GM19452 (cell line): Measurements from ENCODE around the gene GRM7.

ENCODE experiments used
- ATAC-seq: cut with Tn5 transposase; IDR thresholded peaks from one replicate; pipeline ENCODE4 v1.9.1; 2021; ENCODE audit not compliant: unreplicated experiment

The GRM7 gene

DNA sequence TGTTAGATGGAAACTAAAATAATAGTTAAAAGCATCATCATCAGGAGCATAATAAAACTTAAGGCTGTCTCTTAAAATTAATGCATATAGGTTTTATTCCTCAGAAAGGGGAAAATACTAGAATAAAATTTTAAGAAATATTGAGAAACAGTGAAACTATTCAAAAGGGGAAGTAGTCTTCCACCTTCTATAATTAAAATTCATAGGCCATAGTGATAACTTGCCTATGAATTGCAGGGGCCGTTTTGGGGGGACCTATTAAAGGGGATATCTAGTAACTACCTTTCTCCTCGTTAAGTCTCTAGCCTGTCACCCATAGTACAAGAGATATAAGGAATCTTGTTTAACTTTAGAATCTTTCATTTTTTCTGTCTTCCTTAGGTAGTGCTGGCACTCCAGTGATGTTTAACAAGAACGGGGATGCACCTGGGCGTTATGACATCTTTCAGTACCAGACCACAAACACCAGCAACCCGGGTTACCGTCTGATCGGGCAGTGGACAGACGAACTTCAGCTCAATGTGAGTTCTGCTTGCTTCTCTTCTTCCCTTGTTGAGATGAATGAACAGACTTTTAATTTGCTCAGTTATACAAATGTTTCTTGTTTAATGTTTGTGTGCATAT, 600.4 kb downstream of the GRM7 start:
- ATAC-seq, result peak; percentile 85

DNA sequence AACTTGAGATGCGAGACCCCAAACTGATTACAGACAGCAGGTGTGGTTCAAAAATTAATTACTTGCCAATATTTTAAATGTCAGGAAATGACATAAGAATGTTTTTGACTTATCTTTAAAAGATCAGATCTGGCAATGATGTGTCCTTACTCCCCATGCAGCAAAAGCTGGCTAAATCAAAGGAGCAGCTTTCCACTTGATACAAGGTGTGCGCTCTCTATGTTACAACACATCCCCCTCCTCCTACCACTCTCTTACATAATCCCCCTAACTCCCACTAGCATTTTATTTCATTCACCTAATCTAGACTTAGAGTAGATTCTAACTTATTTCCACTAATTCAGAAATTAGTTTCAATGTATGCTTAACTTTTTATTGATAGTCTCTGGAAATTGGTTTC, 609.0 kb downstream of the GRM7 start:
- no peak for ATAC-seq

DNA sequence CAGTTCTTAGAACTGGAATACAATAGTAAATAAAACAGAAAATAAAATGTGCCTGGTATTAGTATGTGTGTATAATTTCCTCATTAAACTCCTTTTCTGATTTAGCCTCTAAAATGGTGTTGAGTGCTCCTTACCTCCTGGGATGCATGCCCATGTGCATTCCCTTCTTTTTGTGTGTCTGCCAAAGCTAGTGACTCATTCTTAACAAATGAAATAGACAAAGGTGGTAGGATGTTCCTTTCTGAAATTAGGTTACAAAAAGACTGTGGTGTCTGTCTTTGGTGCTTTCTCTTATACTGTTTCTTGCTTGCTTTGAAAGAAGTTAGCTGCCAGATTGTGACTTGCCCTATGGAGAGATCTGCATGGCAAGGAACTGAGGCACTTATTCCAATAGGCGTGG, 623.7 kb downstream of the GRM7 start:
- ATAC-seq, result no peak

DNA sequence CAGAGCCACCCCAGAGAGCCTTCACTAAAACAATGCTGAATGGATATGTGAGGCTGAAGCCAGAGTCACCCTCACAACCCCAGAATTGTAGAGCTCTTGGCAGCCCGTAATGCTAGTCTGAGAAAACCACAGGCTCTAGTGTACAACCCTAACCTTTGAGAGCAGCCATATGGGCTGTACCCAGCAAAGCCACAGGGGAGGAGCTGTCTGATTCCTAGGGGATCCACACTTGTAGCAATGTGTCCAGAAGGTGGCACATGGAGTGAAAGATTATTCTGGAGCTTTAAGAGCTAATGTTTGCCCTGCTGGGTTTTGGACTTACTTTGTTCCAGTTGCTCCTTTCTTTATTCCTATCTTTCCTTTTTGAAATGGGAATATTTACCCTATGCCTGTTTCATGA, 626.8 kb downstream of the GRM7 start:
- no peak for ATAC-seq

DNA sequence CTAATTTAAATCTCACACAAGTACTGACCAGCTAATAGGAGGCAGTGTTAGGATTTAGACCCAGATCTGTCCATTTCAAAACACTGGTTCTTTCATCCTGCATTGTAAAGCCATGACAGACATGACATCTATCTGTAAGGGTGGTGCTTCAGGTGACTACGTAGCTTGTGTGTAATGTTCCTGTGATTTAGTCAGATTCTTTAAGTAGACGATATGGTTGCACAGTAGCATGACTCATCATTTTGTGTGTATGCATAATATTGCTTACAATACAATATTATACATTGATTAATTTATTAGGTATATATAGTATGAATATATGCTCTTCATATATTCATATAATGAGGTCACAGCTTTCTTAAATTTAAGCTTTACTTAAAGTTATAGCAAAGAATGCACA, 628.5 kb downstream of the GRM7 start:
- ATAC-seq, result no peak

DNA sequence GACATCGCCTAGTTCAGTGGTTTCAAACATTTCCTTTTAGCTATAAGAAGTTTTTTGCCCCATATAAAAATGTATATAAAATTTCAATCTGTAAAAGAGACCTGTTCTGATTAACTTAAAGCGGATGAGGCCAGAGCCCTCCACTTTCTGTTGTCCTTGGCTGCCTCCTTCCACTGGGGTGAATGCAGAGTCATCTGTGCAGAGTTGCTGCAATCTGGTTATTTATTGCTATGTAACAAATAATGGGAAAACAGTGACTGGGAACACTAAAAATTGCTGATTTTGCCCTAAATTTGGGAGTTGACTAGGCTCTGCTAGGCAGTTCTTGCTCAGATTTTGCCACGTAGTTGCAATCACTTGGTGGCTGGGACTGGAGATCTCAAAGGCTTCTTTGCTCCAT, 637.8 kb downstream of the GRM7 start:
- ATAC-seq, result no peak

DNA sequence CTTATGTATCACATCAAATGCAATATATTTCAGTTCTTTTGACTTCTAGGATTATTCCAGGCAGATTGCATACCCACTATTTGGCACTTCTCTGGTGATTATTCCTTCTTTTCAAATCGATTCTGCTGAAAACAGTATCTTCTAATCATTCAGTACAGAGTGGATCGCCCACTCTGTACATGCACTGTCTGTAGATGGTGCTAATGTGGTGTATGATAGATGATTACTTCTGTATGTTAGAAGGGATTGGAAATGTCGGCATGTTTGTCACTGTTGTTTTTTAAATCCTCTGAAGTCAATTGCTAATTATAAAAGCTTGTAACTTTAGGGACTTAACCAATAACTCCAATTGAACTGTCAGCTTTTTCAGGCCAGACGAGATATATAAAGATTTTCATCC, 642.5 kb downstream of the GRM7 start:
- no peak for ATAC-seq

DNA sequence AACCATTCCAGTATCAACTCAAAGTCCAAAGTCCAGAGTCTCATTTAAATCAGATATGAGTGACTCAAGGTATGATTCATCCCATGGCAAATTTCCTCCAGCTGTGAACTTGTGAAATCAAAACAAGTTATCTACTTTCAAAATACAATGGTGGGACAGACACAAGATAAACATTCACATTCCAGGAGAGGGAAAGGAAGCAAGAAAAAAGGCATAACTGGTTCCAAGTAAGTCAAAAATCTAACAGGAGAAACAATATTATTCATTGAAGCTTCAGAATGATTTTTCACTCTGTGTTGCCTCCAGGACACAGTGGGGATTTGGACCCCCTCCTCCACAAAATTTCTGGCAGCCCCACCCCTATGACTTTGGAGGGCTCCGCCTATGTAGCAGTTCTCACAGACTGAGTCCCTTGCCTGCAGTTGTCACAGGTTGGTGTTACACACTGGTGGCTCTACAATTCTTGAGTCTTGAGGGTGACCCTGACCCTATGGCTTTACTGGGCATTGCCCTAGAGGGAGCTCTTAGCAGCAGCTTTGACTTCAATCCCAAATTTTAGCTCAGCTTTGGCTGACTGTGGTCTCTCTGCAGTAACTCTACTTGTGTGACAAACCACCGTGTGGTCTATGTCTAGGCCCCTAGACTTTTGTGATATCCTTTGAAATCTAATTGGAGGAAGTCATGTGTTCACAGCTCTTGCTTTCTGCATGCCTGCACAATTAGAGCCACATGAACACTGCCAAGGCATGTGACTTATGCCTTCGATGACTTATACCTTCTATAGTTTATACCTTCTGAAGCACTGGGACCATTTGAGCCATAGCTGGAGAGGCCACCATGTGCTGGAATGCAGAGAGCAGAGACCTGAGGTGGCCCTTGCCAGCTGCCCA, 644.2 kb downstream of the GRM7 start:
- ATAC-seq, result no peak

DNA sequence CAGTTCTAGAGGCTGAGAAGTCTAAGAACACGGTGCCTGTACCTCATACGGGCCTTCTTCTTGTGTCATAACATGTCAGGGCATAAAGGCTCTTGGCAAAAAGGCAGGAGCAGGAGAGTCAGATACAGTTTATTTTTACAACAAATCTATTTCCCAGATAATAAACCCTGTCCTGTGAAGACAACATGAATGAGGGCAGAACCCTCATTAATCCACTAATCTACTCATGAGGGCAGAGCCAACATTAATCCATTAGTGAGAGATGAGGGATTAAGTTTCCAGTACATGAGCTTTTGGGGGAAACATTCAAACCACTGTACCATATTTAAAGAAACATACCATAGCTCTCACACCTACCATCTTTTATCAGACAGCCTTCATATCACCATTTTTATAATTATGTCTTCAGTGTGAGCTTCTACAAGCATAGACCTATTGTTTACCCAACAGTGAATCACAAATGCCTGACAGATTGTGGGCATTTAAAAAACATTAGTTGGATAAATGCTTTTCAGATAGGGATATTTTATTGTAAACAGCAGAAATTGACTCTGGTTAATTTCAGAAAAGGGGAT, 645.8 kb downstream of the GRM7 start:
- ATAC-seq, result no peak

DNA sequence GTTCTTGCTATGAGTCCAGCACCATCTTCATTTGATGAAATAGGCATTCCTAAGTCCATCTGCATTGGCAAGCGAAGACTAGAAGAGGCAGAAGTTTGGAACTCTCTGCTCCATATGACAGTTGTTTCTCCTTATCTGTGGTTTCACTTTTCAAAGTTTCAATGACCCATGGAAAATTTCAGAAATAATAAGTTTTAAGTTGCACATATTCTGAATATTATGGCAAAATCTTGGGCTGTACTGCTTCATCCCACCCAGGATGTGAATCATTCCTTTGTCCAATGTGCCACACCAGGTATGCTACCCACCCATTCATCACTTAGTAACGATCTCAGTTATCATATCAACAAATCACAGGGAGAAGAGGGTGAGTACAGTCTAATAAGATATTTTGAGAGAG, 647.9 kb downstream of the GRM7 start:
- no peak for ATAC-seq

DNA sequence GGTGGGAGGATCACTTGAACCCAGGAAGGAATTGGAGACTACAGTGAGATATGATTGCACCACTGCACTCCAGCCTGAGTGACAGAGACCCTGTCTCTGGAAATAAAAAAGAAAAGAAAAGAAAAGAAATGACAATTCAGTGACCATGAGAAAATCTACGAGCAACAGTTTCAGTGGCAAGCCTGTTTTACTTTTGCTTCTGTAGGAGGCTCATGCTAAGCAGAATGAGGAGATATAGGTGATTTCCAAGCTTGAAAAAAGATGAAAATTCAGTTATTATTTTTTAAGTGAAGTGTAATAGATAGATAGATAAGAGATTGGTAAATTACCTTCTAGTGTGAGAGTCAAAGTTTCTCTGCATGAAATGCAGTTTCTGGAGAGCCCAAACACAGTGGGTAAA, 651.1 kb downstream of the GRM7 start:
- ATAC-seq, result no peak

DNA sequence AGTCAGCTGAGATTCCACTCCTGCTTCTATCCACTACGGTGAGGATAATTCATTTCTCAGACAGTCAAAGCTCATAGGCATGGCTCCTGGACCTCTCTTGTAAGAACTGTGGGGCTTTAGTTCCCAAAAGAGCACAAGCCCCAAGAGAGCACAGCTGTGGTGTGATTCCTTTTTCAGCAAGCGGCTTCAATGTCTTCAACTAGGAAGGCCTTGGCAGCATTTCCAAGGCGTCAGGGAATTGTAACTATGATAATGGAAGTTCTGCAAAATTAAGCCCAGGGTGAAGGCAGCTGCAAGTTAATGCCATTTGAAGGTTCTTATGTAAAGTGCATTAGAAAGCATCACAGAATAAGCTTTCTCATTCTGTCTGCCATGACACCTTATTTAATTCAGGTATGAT, 657.1 kb downstream of the GRM7 start:
- ATAC-seq, result no peak

DNA sequence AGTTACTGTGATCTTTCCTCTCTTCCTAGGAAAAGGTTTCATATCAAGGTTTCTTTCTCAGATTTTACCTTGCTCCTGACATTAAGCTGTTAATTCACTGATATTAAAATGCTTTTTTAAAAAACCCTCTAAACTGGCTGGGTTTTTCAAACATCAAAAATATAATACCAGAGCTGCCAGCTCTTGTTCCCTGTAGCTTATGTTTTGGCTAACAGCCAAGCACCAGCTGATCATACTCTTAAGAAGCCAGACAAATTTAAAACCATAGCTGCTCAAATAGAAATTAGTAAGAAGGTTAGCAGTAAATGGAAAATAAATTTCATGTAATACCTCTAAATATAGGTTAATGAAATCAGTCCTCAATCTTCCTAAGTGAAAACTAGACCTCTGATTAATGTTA, 657.5 kb downstream of the GRM7 start:
- no peak for ATAC-seq

DNA sequence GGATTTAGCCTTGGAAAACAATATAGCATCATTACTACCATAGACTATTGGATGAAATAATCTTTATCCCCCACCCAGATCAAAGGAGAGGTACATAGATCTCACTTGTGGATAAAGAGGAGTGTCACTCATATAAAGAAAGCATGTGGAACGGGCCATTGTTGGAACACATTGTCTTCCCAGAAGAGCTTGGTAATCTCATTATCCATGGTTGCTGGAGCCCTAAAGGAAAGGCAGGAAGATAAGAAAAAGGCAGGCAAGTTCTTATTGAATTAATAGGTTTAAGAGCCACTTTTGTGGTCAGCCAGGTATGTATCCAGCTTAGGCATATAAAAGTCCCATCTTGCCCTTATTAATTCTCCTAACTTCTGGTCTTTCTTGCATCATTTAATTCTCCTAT, 659.1 kb downstream of the GRM7 start:
- ATAC-seq, result no peak

DNA sequence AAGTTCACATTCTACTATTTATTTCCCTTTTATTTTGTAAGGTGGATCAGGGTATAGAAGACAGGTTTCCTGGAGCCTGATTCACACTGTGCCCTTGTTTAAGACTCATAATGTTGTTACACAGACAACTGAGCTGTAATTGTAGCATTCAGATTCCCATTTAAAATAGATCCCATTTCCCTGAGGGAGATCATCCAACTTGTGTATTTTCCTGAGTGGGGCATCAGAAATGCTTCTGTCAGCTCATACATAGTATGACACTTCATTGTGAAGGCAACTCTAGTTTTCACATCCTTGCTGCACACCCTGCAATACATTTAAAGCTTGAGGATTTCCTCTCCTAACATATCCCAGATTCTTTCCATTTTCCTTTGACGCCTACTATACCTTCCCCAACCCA, 659.7 kb downstream of the GRM7 start:
- no peak for ATAC-seq

DNA sequence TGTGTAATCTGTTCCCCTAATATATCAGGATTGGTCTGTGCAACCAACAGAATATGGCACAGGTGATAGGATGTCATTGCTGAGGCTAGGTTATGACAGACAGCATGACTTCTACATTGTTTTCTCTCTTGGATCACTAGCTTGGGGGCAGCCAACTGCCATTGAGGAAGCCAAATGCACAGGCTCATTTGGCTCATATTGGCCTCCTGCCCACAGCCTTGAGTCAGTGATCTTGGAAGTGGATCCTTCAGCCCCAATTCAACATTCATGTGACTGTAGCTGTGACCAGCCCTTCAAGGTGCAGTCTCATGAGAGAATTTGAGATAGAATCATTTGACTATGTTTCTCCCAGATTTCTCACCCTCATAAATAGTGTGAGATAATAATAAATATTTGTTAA, 675.6 kb downstream of the GRM7 start:
- ATAC-seq, result no peak

DNA sequence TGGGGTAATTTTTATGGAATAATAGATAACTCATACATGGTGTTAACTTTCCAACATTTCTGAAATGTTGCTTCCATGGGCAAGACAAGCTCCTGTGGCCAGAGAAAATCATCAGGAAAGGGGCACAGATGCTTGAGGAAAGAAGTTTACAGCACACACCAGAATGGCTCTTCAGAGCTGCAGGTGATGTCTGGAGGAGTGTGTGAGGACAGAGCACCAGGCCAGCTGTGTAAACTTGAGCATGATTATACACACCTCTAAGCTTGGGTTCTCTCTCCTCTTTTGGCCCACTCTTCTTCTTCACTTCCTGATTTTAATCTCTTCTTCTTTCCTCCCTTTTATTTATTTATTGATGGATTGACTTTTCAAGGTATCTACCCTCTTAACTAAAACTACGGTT, 676.0 kb downstream of the GRM7 start:
- ATAC-seq, result no peak

DNA sequence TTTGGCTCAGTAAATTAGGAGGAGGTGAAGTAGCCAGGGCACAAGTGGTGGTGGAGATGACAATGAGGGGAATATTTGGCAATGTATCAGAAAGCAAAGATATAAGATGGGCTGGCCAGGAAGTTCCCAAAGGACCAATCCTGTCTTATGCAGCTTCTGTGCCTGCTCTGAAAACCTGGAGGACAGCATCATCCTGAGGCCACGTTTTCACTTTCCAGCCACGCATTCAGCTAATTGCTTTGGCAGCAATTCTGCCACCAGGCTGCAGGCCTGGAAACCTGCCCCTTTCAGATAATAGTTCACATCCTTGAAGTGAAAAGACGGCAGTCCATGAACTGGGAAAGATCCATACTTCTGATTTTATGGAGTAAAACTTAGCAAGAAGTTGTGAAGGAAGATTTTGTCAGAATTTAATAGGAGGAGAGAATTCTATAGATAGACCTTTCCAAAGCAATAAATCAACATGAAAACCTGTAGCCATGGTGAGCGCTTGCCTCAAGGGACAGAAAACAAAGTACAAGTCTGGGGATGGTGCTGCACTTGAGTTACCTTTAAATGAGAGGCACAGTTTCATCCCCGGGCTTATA, 682.5 kb downstream of the GRM7 start:
- ATAC-seq, result no peak

DNA sequence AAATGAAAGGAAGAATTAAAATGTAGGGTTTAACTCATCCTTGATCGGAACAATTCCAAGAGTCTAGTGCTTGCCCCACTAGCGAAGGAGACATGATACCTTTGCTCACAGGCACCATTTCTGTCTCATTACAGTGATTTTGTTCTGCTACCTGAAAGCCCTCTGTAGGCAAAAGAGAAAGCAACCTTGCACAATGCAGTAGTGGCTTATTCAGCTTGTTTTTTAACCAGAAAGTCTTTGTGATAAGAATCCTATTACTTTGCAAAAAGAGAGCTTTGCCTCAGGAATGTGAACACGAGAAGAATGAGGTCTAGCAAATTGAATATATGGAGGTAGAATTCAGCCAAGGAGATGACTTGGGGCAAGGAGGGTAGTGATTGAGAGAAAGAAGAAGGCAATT, 684.4 kb downstream of the GRM7 start:
- no peak for ATAC-seq

DNA sequence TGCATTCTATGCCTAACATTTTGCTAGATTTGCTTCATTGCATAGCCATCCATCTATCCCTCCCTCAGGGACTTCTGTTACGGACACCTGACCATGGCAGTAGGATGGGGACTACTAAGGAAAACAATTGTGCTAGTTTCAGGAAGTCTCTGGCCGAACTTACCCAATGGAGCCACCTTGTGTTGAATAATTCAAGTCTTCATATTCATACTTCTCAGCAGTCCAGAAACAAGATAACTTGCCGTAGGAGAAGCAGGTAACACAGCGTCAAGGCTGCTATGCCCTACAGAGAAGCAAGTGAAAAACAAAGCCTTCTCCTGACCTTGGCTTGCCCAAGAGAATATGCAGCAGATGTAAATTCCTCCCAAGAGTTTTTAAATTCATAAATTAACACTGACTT, 685.3 kb downstream of the GRM7 start:
- no peak for ATAC-seq

DNA sequence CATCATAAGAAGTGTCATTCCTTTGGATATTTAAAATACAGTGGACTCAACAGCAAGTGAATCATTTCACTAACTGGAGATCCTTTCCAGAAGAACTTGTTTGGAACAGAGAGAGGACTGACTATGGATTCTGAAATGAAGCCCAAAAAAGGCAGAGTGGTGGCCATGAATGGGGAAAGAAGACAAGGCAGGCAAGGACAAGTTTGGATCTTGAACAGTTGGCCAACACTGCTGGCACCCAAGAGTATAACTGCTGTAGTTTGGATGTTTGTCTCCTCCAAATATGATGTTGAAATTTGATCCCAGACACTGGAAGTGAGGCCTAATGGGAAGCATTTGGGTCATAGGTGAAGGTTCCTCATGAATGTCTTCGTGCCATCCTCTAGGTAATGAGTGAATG, 686.9 kb downstream of the GRM7 start:
- ATAC-seq, result no peak

DNA sequence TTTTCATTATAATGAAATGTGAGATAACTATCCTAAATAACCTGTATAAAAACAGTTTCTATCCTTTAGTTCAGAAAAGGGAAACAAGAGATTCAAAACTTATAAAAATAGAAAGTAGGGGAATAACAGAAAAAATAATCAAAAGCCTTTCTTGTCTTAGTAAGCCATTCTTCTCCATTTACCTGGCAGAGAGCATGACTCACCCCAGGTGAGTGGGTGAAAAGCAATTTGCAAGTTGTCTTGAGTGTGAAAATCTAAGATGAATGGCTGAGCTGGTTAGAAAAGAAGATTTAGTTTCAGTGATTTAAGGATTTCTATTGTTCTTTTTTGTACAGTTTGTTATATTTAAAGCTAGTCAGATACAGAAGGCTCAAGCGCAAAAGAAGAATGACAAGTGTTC, 702.0 kb downstream of the GRM7 start:
- no peak for ATAC-seq
